BJ (cell line): ENCODE results near the gene UBE2S. TPM values are rescaled to one million over a fixed set of nuclear protein-coding genes. Genes with fewer than 3 reads are reported as not detected.

Experiments
- CTCF ChIA-PET: fragments of 350-600 bp; formaldehyde crosslinking; extraction: SDS; loops from one replicate; lab custom pipeline; 2021; ENCODE audit warnings: antibody characterized with exemption, inconsistent platforms; lab: Yijun Ruan, JAX
- POLR2A ChIA-PET: fragments of 300-600 bp; sonication (Branson Sonifier 250); formaldehyde crosslinking; extraction: SDS; loops from one replicate; lab custom pipeline; 2021; ENCODE audit warnings: antibody characterized with exemption; lab: Charles Lee
- DNase-seq: peaks from one replicate; pipeline ENCODE4 v3.0.0-alpha.2; 2011; ENCODE audit warnings: low read depth
- H3K27me3 ChIP-seq: 2 replicates; pipeline ENCODE4 v1.6.0; 2011; ENCODE audit warnings: low read length; ENCODE audit not compliant: control insufficient read depth, insufficient read depth
- H3K36me3 ChIP-seq: 2 replicates; pipeline ENCODE4 v1.5.1; 2011; ENCODE audit warnings: low read length; ENCODE audit not compliant: control insufficient read depth, insufficient read depth
- H3K4me3 ChIP-seq: 2 replicates; pipeline ENCODE4 v1.5.1; 2011; ENCODE audit warnings: low read depth, mild to moderate bottlenecking, control low read depth, low read length
- polyA plus RNA-seq: library from polyadenylated mRNA; depleted of rRNA; stranded (reverse); fragments of >200 nt; gene quantifications from 2 replicates; pipeline ENCODE4 v1.2.3, GENCODE V29; 2011
- TF ChIP-seq, protein P1 (sequence below): IDR thresholded peaks from 2 replicates; pipeline ENCODE4 v1.5.1; 2011; ENCODE audit warnings: low read depth, mild to moderate bottlenecking, control low read depth, inconsistent platforms, low read length, moderate library complexity; ENCODE audit not compliant: insufficient read depth

Gene UBE2S
- polyA plus RNA-seq, 1 experiment, result 79.4 TPM

DNA sequence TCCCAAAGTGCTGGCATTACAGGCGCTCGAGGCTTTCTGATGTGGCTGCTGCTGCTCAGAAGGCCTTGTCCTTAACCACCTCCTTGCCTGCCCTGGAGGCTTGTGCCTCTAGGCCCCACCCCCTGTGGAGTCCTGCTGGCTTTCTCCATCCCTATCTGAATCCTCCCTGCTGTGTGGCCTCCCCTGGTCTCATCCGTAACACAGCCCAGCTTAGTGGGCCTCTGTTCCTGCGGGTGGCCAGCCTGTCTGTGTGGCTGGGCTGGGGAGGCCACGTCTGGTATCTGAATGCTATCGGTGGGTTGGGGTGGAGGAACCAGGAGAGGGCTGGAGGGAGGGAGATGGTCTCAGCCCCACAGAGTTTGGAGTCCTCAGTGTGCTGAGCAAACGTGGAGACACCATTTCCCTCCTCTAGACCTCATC is 17.1 kb downstream of the UBE2S start:
- no peak overlapping the region for H3K4me3 ChIP-seq
- H3K36me3 ChIP-seq, result peaks cover 38% of the 10 kb centered on the region
- CTCF ChIA-PET, result interaction anchor here (0.6 to 2.9 kb wide), 5 partner anchors 13 to 230 kb away, joined by 3 to 12 read pairs (median 3); no protein-coding TSS in a partner anchor
- DNase-seq, result no peak
- TF ChIP-seq, protein P1, sequence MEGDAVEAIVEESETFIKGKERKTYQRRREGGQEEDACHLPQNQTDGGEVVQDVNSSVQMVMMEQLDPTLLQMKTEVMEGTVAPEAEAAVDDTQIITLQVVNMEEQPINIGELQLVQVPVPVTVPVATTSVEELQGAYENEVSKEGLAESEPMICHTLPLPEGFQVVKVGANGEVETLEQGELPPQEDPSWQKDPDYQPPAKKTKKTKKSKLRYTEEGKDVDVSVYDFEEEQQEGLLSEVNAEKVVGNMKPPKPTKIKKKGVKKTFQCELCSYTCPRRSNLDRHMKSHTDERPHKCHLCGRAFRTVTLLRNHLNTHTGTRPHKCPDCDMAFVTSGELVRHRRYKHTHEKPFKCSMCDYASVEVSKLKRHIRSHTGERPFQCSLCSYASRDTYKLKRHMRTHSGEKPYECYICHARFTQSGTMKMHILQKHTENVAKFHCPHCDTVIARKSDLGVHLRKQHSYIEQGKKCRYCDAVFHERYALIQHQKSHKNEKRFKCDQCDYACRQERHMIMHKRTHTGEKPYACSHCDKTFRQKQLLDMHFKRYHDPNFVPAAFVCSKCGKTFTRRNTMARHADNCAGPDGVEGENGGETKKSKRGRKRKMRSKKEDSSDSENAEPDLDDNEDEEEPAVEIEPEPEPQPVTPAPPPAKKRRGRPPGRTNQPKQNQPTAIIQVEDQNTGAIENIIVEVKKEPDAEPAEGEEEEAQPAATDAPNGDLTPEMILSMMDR, result no peak
- H3K27me3 ChIP-seq, result no peaks in the 10 kb centered on the region
- POLR2A ChIA-PET, result no interaction called here

DNA sequence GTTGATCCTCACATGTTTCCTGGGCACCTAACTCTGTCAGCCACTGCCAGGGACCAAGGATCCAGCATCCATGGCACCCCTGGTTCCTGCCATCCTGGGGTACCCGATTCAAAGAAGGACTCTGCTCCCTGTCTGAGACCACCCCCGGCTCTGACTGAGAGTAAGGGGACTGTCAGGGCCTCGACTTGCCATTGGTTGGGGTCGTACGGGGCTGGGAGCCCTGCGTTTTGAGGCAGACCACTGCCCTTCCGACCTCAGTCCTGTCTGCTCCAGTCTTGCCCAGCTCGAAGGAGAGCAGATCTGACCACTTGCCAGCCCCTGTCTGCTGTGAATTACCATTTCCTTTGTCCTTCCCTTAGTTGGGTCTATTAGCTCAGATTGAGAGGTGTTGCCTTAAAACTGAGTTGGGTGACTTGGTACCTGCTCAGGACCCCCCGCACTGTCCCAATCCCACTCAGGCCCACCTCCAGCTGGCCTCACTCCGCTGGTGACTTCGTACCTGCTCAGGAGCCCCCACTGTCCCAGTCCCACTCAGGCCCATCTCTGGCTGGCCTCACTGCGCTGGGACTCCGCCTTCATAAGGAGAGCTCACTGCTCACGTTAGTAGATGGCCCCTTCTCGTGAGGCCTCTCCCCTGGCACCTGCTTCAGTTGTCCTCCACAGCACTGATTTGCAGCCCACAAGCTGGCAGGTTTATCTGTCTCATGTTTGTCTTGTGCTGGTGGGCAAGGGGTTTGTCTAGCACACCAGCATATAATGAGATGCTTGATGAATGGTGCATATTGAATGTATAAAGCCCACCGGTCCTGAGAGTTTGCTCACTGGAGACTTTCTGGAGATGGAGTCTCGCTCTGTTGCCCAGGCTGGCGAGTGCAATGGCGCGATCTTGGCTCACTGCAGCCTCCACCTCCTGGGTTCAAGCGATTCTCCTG is 17.9 kb downstream of the UBE2S start:
- TF ChIP-seq, protein P1, result no peak
- POLR2A ChIA-PET, result interaction anchor here (1.5 kb wide), 1 partner anchor 50 kb away, joined by 5 read pairs; no protein-coding TSS in a partner anchor
- no peak for DNase-seq
- H3K27me3 ChIP-seq, result no peaks in the 10 kb centered on the region
- peaks cover 38% of the 10 kb centered on the region for H3K36me3 ChIP-seq
- H3K4me3 ChIP-seq, result no peak overlapping the region
- CTCF ChIA-PET, result interaction anchor here (0.6 to 2.9 kb wide), 5 partner anchors 13 to 229 kb away, joined by 3 to 12 read pairs (median 3); no protein-coding TSS in a partner anchor

DNA sequence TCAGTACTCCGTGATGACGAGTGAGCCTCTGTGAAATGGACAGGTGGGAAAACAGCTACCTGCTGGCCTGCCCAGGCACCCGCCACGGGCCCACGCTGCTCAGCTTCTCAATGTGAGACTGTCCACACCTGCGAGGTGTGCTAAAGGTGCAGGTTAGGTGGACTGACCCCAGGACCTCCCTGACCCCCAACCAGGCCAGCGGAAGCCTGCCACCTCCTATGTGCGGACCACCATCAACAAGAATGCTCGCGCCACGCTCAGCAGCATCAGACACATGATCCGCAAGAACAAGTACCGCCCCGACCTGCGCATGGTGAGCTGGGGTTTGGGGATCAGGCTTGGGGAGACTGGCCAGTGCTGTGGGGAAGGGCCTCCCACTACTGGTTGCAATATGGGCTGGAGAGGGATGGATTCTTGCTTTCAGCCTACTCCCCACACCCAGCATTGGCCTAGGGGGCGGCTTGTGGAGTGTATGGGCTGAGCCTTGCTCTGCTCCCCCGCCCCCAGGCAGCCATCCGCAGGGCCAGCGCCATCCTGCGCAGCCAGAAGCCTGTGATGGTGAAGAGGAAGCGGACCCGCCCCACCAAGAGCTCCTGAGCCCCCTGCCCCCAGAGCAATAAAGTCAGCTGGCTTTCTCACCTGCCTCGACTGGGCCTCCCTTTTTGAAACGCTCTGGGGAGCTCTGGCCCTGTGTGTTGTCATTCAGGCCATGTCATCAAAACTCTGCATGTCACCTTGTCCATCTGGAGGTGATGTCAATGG is 19.7 kb downstream of the UBE2S start:
- Histone ChIP-seq H3K4me3 (peak overlapping the region; percentile 94), H3K27me3 (no peaks in the 10 kb centered on the region), H3K36me3 (peaks cover 38% of the 10 kb centered on the region)
- DNase-seq, result no peak
- CTCF ChIA-PET, result interaction anchor here (1.0 to 1.4 kb wide), 3 partner anchors 15 to 96 kb away, joined by 3 to 7 read pairs (median 5); no protein-coding TSS in a partner anchor
- POLR2A ChIA-PET, result interaction anchor here (1.3 kb wide), 1 partner anchor 20 kb away, joined by 3 read pairs; the partner anchor contains the start of gene UBE2S
- TF ChIP-seq, protein P1, result no peak

DNA sequence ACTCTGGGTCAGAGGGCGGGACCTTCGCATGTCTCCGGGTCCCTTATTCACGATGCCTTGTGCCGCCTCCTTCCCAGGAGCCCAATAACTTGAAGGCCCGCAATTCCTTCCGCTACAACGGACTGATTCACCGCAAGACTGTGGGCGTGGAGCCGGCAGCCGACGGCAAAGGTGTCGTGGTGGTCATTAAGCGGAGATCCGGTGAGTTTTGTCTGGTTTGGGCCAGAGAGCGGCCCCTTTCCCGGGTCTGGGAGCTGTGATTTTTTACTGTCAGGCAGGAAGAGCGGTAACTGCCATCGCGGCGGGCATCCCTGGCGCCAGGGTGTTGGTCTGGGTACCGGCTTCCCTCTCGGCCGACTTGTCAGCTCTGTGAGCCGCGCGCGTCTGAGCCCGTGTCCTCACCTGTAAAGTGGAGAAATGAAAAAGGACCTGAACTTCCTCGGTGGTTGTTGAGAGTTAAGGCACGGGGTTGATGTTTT is 21.1 kb downstream of the UBE2S start:
- ChIA-PET POLR2A (no interaction called here), CTCF (interaction anchor here (1.0 kb wide), 1 partner anchor 17 kb away, joined by 3 read pairs; no protein-coding TSS in a partner anchor)
- Histone ChIP-seq H3K4me3 (peak overlapping the region; percentile 94), H3K27me3 (no peaks in the 10 kb centered on the region), H3K36me3 (peaks cover 38% of the 10 kb centered on the region)
- TF ChIP-seq, protein P1, result no peak
- DNase-seq, result no peak
